DND-41 (cell line): ENCODE results near the gene CERS5.

Experiments used
- ATAC-seq: fragments of 200-7000 bp; cut with Tn5 transposase; 3 replicates; pipeline ENCODE4 v1.9.1; 2021; ENCODE audit warnings: low read depth; ENCODE audit not compliant: insufficient read depth
- DNase-seq: peaks from one replicate; pipeline ENCODE4 v3.0.0-alpha.2; 2020
- H2AFZ ChIP-seq: 2 replicates; pipeline ENCODE4 v1.6.0; 2012; ENCODE audit warnings: low read depth, low read length
- H3K27ac ChIP-seq: 2 replicates; pipeline ENCODE4 v1.5.1; 2012; ENCODE audit warnings: low read length, inconsistent platforms
- H3K27me3 ChIP-seq: fragments of 200-600 bp; sonication (generic); 2 replicates; pipeline ENCODE4 v1.6.0; 2012; ENCODE audit warnings: low read length, mild to moderate bottlenecking, inconsistent platforms; ENCODE audit not compliant: insufficient read depth, poor library complexity
- H3K36me3 ChIP-seq: 2 replicates; pipeline ENCODE4 v1.5.1; 2012; ENCODE audit warnings: low read length, inconsistent platforms; ENCODE audit not compliant: insufficient read depth
- H3K4me1 ChIP-seq: 2 replicates; pipeline ENCODE4 v1.5.1; 2012; ENCODE audit warnings: mild to moderate bottlenecking, low read length; ENCODE audit not compliant: insufficient read depth
- H3K4me2 ChIP-seq: 2 replicates; pipeline ENCODE4 v1.6.0; 2012; ENCODE audit warnings: mild to moderate bottlenecking, moderate library complexity, low read length, inconsistent platforms; ENCODE audit not compliant: insufficient read depth
- H3K4me3 ChIP-seq, 2 experiments: fragments of 200-600 bp in 1 of 2; shearing (Covaris generic) in 1 of 2; 2 replicates each; pipeline ENCODE4 v1.5.1; 2012 to 2016; ENCODE audit warnings: inconsistent platforms in 2 of 2, low read length in 2 of 2, mild to moderate bottlenecking in 2 of 2, low read depth in 1 of 2, moderate library complexity in 1 of 2
- H3K79me2 ChIP-seq: 2 replicates; pipeline ENCODE4 v1.6.0; 2012; ENCODE audit warnings: low read length, inconsistent platforms; ENCODE audit not compliant: insufficient read depth
- H3K9ac ChIP-seq: 2 replicates; pipeline ENCODE4 v1.6.0; 2012; ENCODE audit warnings: low read depth, mild to moderate bottlenecking, inconsistent platforms, low read length, moderate library complexity
- H3K9me3 ChIP-seq: 2 replicates; pipeline ENCODE4 v1.5.1; 2012; ENCODE audit warnings: low read length, moderate library complexity, mild to moderate bottlenecking, inconsistent platforms; ENCODE audit not compliant: insufficient read depth, severe bottlenecking
- H4K20me1 ChIP-seq: 2 replicates; pipeline ENCODE4 v1.6.0; 2012; ENCODE audit warnings: low read length; ENCODE audit not compliant: insufficient read depth
- CTCF ChIP-seq: IDR thresholded peaks from 2 replicates; pipeline ENCODE4 v1.5.1; 2012; ENCODE audit warnings: borderline replicate concordance, low read length, moderate library complexity, mild to moderate bottlenecking; ENCODE audit not compliant: poor library complexity, severe bottlenecking; ENCODE audit errors: extremely low read depth
- EZH2 ChIP-seq: IDR thresholded peaks from 3 replicates; pipeline ENCODE4 v1.6.1; 2012; ENCODE audit warnings: borderline replicate concordance, low read depth, mild to moderate bottlenecking, moderate library complexity, low read length, inconsistent platforms; ENCODE audit not compliant: severe bottlenecking

The CERS5 gene

GRCh38 chr12:50187084-50187900 lies 20.1 kb upstream of the CERS5 start:
- no peak overlapping the region for H2AFZ ChIP-seq
- no peaks in the 10 kb centered on the region for H3K27me3 ChIP-seq
- peaks cover 8% of the 10 kb centered on the region; the same call in 1 of the 2 replicates for H3K36me3 ChIP-seq
- no peak for ATAC-seq
- H3K9ac ChIP-seq = no peak overlapping the region
- no peaks in the 10 kb centered on the region for H3K79me2 ChIP-seq
- no peak for TF ChIP-seq CTCF
- no peak for TF ChIP-seq EZH2
- no peak overlapping the region for H3K4me2 ChIP-seq
- H3K4me3 ChIP-seq = no peak overlapping the region
- H3K9me3 ChIP-seq = no peaks in the 10 kb centered on the region
- H4K20me1 ChIP-seq = no peaks in the 10 kb centered on the region
- no peaks in the 10 kb centered on the region for H3K4me1 ChIP-seq
- H3K27ac ChIP-seq = no peak overlapping the region
- no peak for DNase-seq

GRCh38 chr12:50186681-50187080 lies 19.5 kb upstream of the CERS5 start:
- Histone ChIP-seq H3K4me3 (no peak overlapping the region), H2AFZ (no peak overlapping the region), H3K4me2 (no peak overlapping the region), H3K4me1 (no peaks in the 10 kb centered on the region), H3K36me3 (0 out of 2 replicates have a peak, but pooled peaks cover 8% of the 10 kb centered on the region), H3K79me2 (no peaks in the 10 kb centered on the region), H3K9me3 (no peaks in the 10 kb centered on the region), H3K9ac (no peak overlapping the region), H4K20me1 (no peaks in the 10 kb centered on the region), H3K27me3 (no peaks in the 10 kb centered on the region), H3K27ac (no peak overlapping the region)
- DNase-seq (no peak), ATAC-seq (no peak)
- TF ChIP-seq CTCF (no peak), EZH2 (no peak)

- H3K4me2 ChIP-seq = no peak overlapping the region
- no peak overlapping the region for H3K9ac ChIP-seq
- H3K9me3 ChIP-seq = no peaks in the 10 kb centered on the region
- H4K20me1 ChIP-seq = no peaks in the 10 kb centered on the region
- no peak for TF ChIP-seq EZH2
- no peak for TF ChIP-seq CTCF
- ATAC-seq = no peak
- no peak for DNase-seq
- peaks cover 11% of the 10 kb centered on the region; the same call in 1 of the 2 replicates for H3K36me3 ChIP-seq
- no peaks in the 10 kb centered on the region for H3K4me1 ChIP-seq
- H3K4me3 ChIP-seq = no peak overlapping the region
- H2AFZ ChIP-seq = no peak overlapping the region
- H3K27me3 ChIP-seq = no peaks in the 10 kb centered on the region
- H3K27ac ChIP-seq = no peak overlapping the region
- no peaks in the 10 kb centered on the region for H3K79me2 ChIP-seq
Observed at GRCh38 chr12:50185970-50186663, 18.9 kb upstream of the CERS5 start.
